GM12875 (cell line): ENCODE results near the gene KDELR1.

Experiments used
- H3K4me3 ChIP-seq: one replicate; pipeline ENCODE4 v1.5.1; 2011; ENCODE audit warnings: low read depth, low read length, control low read depth
- CTCF ChIP-seq: IDR thresholded peaks from 2 replicates; pipeline ENCODE4 v1.5.1; 2011; ENCODE audit warnings: low read depth, mild to moderate bottlenecking, control low read depth, inconsistent platforms, low read length, moderate library complexity, borderline replicate concordance; ENCODE audit not compliant: insufficient read depth

Gene KDELR1

DNA sequence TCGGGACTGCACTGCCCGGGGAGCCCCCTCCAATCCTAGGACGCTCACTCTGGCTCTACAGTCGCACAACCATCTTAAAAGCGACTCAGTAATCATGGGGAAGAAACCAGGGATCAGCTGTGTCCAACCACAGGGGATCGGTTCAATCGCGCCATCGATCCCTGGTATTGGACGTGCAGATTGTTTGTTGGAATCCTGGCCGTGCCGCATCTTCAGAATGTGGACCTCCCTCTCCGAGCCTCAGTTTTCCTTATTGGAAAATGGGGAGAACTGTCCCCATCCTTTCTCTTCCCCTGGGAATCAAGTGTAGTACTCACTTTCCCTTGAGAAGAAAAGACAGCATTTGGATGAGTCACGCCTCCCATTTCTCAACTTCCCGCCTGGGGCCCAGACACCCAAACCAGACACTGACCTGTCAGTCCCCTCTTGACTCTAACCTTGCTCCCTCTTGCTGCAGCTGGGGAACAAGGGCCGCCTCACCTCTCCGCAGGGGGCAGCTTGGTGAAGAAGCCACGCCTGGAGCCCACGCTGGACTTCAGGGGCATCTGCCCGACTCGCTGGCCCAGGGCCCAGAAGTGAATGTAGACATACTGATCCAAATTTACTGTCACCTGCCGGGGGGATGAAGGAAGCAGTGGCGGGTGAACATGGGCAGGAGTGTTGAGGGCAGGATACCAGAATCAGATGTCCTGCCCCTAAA, 48.4 kb downstream of the KDELR1 start:
- no peak for TF ChIP-seq CTCF
- H3K4me3 ChIP-seq: no peak overlapping the region

DNA sequence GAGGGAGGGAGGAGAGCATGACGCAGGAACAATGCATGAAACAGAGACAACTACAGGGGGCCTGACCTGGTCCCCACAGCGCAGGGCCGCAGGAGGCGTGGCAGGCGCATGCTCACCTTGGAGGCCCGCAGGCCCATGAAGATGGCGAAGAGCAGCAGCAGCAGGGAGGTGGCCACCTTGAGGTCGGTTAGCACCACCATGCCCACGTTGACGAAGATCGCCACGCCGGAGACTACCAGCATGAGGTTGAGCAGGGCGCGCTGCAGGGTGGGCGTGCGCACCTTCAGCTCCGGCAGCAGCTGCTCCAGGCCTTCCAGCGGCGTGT, 49.0 kb downstream of the KDELR1 start:
- TF ChIP-seq CTCF: no peak
- no peak overlapping the region for H3K4me3 ChIP-seq

- H3K4me3 ChIP-seq: no peak overlapping the region
- TF ChIP-seq CTCF: no peak
Measured at GRCh38 chr19:48341515-48342413, 49.6 kb downstream of the KDELR1 start.

DNA sequence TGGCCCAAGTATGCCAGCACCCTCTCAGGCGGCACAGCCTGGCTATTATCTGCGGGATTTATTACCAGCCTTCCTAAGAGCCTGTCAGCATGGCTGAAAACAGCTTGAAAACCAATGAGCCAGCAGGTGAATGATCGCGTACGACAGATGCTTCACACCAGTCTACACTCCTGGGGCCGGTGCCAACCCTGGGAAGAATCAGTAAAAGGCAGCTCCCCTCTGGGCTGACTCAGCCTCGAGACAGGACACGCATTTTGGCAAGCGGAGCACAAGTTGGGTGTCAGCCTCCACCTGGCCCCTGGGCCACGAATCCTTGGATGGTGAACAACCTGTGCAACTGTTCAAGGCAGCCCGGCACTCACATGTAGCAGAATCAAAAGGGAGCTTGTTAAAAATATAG, 50.4 kb downstream of the KDELR1 start:
- H3K4me3 ChIP-seq: no peak overlapping the region
- no peak for TF ChIP-seq CTCF

- TF ChIP-seq CTCF: no peak
- no peak overlapping the region for H3K4me3 ChIP-seq
Measured at GRCh38 chr19:48338802-48339503, 52.4 kb downstream of the KDELR1 start.

- no peak overlapping the region for H3K4me3 ChIP-seq
- no peak for TF ChIP-seq CTCF
Measured at GRCh38 chr19:48338253-48338755, 53.0 kb downstream of the KDELR1 start.
